ENCODE data around the gene VAT1L. TPM values are rescaled to one million over a fixed set of nuclear protein-coding genes. Genes with fewer than 3 reads are reported as not detected.

Gene VAT1L
- total and polyA plus RNA-seq, 2 experiments from 2014 or later: 3.1 to 5.9 TPM

DNA sequence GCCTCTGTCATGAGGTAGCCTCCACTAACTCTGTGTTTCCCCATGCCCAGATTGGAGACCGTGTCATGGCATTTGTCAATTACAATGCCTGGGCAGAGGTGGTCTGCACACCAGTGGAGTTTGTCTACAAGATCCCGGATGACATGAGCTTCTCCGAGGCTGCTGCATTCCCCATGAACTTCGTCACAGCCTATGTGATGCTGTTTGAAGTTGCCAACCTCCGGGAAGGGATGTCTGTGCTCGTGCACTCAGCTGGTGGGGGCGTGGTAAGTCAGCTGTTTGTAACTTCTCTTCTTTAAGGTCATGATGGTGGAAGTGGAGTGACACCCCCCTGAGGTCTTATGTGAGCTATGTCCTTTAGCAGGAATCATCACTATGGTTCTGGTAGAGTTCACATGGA lies 36.8 kb downstream of the VAT1L start:
- no peak for DNase-seq (ENCODE audit: low spot score)
- Histone ChIP-seq H3K4me3 (no peak overlapping the region), H2AFZ (no peak overlapping the region), H3K9me3 (ENCODE audit: low read depth) (no peaks in the 10 kb centered on the region), H3K27ac (no peak overlapping the region), H3K27me3 (no peaks in the 10 kb centered on the region), H3K4me1 (ENCODE audit: insufficient read depth) (no peaks in the 10 kb centered on the region), H3K9me2 (replicated peaks; ENCODE audit: insufficient read depth) (no peaks in the 10 kb centered on the region), H3K79me2 (no peaks in the 10 kb centered on the region), H3K4me2 (no peak overlapping the region), H3K36me3 (replicated peaks; ENCODE audit: insufficient read depth, low read depth) (no peaks in the 10 kb centered on the region), H4K20me1 (ENCODE audit: insufficient read depth, poor library complexity, severe bottlenecking) (no peaks in the 10 kb centered on the region)
- WGBS (ENCODE audit: low lambda C conversion rate, missing lambda C conversion rate): 96% methylated on average over 7 of the region's 7 CpGs
- TF ChIP-seq EZH2phosphoT487 (IDR thresholded peaks at IDR 0.05; ENCODE audit: low read depth, severe bottlenecking, unreplicated experiment) (no peak), EZH2 (IDR thresholded peaks at IDR 0.05; ENCODE audit: borderline replicate concordance) (no peak)
- TF ChIP-seq, protein P1, sequence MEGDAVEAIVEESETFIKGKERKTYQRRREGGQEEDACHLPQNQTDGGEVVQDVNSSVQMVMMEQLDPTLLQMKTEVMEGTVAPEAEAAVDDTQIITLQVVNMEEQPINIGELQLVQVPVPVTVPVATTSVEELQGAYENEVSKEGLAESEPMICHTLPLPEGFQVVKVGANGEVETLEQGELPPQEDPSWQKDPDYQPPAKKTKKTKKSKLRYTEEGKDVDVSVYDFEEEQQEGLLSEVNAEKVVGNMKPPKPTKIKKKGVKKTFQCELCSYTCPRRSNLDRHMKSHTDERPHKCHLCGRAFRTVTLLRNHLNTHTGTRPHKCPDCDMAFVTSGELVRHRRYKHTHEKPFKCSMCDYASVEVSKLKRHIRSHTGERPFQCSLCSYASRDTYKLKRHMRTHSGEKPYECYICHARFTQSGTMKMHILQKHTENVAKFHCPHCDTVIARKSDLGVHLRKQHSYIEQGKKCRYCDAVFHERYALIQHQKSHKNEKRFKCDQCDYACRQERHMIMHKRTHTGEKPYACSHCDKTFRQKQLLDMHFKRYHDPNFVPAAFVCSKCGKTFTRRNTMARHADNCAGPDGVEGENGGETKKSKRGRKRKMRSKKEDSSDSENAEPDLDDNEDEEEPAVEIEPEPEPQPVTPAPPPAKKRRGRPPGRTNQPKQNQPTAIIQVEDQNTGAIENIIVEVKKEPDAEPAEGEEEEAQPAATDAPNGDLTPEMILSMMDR (IDR thresholded peaks at IDR 0.05; ENCODE audit: poor library complexity): no peak

- no peaks in the 10 kb centered on the region for H3K9me3 ChIP-seq (ENCODE audit: low read depth)
- no peaks in the 10 kb centered on the region for H4K20me1 ChIP-seq (ENCODE audit: insufficient read depth, poor library complexity, severe bottlenecking)
- no peak for DNase-seq (ENCODE audit: low spot score)
- 94% methylated on average over 3 of the region's 3 CpGs for WGBS (ENCODE audit: low lambda C conversion rate, missing lambda C conversion rate)
- no peak overlapping the region for H3K4me3 ChIP-seq
- H3K79me2 ChIP-seq: no peaks in the 10 kb centered on the region
- H3K4me1 ChIP-seq (ENCODE audit: insufficient read depth): no peaks in the 10 kb centered on the region
- H2AFZ ChIP-seq: no peak overlapping the region
- no peaks in the 10 kb centered on the region for H3K9me2 ChIP-seq (replicated peaks; ENCODE audit: insufficient read depth)
- no peak overlapping the region for H3K27ac ChIP-seq
- no peak overlapping the region for H3K4me2 ChIP-seq
- no peak for TF ChIP-seq EZH2 (IDR thresholded peaks at IDR 0.05; ENCODE audit: borderline replicate concordance)
- no peak for TF ChIP-seq EZH2phosphoT487 (IDR thresholded peaks at IDR 0.05; ENCODE audit: low read depth, severe bottlenecking, unreplicated experiment)
- TF ChIP-seq, protein P1 (IDR thresholded peaks at IDR 0.05; ENCODE audit: poor library complexity): no peak
- H3K27me3 ChIP-seq: no peaks in the 10 kb centered on the region
- H3K36me3 ChIP-seq (replicated peaks; ENCODE audit: insufficient read depth, low read depth): no peaks in the 10 kb centered on the region
These were observed 38.7 kb downstream of the VAT1L start for GRCh38 chr16:77827032-77827431.

- no peaks in the 10 kb centered on the region for H3K27me3 ChIP-seq
- no peaks in the 10 kb centered on the region for H3K9me2 ChIP-seq (replicated peaks; ENCODE audit: insufficient read depth)
- no peaks in the 10 kb centered on the region for H3K79me2 ChIP-seq
- no peaks in the 10 kb centered on the region for H3K4me1 ChIP-seq (ENCODE audit: insufficient read depth)
- TF ChIP-seq, protein P1 (IDR thresholded peaks at IDR 0.05; ENCODE audit: poor library complexity): no peak
- DNase-seq (ENCODE audit: low spot score): no peak
- H4K20me1 ChIP-seq (ENCODE audit: insufficient read depth, poor library complexity, severe bottlenecking): no peaks in the 10 kb centered on the region
- H3K27ac ChIP-seq: peak overlapping the region; percentile 59
- H3K36me3 ChIP-seq (replicated peaks; ENCODE audit: insufficient read depth, low read depth): no peaks in the 10 kb centered on the region
- WGBS (ENCODE audit: low lambda C conversion rate, missing lambda C conversion rate): 70% methylated on average over 10 of the region's 10 CpGs
- H3K4me2 ChIP-seq: no peak overlapping the region
- H3K9me3 ChIP-seq (ENCODE audit: low read depth): no peaks in the 10 kb centered on the region
- no peak overlapping the region for H3K4me3 ChIP-seq
- H2AFZ ChIP-seq: no peak overlapping the region
These were observed 45.7 kb downstream of the VAT1L start for GRCh38 chr16:77833921-77834634.
